ENCODE measurements around the gene TRIM56.
A peak's percentile ranks its signal among the peaks of the same experiment; 100 is the strongest.

The TRIM56 gene

GRCh38 chr7:101123703-101124068 is 38.4 kb downstream of the TRIM56 start:
- TF ChIP-seq EZH2phosphoT487 (conservative IDR thresholded peaks at IDR 0.05; ENCODE audit: low read length) (no peak), CTCF (IDR thresholded peaks at IDR 0.05; ENCODE audit: insufficient read depth, low read length, poor library complexity, severe bottlenecking) (no peak)
- Histone ChIP-seq H2AFZ (ENCODE audit: low read depth, low read length, severe bottlenecking) (no peak overlapping the region), H3K4me2 (ENCODE audit: low read depth, low read length, poor library complexity, severe bottlenecking) (no peak overlapping the region), H3K4me3 (ENCODE audit: insufficient read depth, low read length, poor library complexity, severe bottlenecking) (no peak overlapping the region), H3K9me3 (ENCODE audit: insufficient read depth, low read length) (no peaks in the 10 kb centered on the region), H3K27me3 (ENCODE audit: low read length) (no peaks in the 10 kb centered on the region), H3K9ac (ENCODE audit: low read length) (no peak overlapping the region), H4K20me1 (ENCODE audit: low read depth, low read length) (no peaks in the 10 kb centered on the region), H3F3A (ENCODE audit: insufficient read depth) (no peaks in the 10 kb centered on the region), H3K36me3 (ENCODE audit: low read length) (no peaks in the 10 kb centered on the region), H3K27ac (ENCODE audit: low read depth, low read length) (no peak overlapping the region), H3K79me2 (ENCODE audit: insufficient read depth, low read length) (no peaks in the 10 kb centered on the region), H3K9me2 (replicated peaks; ENCODE audit: insufficient read depth, low read length) (no peaks in the 10 kb centered on the region)

GRCh38 chr7:101124376-101125056 is 39.2 kb downstream of the TRIM56 start:
- H3F3A ChIP-seq (ENCODE audit: insufficient read depth) = no peaks in the 10 kb centered on the region
- TF ChIP-seq CTCF (IDR thresholded peaks at IDR 0.05; ENCODE audit: insufficient read depth, low read length, poor library complexity, severe bottlenecking) (no peak), EZH2phosphoT487 (conservative IDR thresholded peaks at IDR 0.05; ENCODE audit: low read length) (no peak)
- no peak overlapping the region for H3K9ac ChIP-seq (ENCODE audit: low read length)
- H3K9me3 ChIP-seq (ENCODE audit: insufficient read depth, low read length) = no peaks in the 10 kb centered on the region
- H3K27me3 ChIP-seq (ENCODE audit: low read length) = no peaks in the 10 kb centered on the region
- no peak overlapping the region for H2AFZ ChIP-seq (ENCODE audit: low read depth, low read length, severe bottlenecking)
- H3K4me3 ChIP-seq (ENCODE audit: insufficient read depth, low read length, poor library complexity, severe bottlenecking) = no peak overlapping the region
- no peaks in the 10 kb centered on the region for H3K36me3 ChIP-seq (ENCODE audit: low read length)
- no peak overlapping the region for H3K27ac ChIP-seq (ENCODE audit: low read depth, low read length)
- no peak overlapping the region for H3K4me2 ChIP-seq (ENCODE audit: low read depth, low read length, poor library complexity, severe bottlenecking)
- no peaks in the 10 kb centered on the region for H4K20me1 ChIP-seq (ENCODE audit: low read depth, low read length)
- no peaks in the 10 kb centered on the region for H3K79me2 ChIP-seq (ENCODE audit: insufficient read depth, low read length)
- no peaks in the 10 kb centered on the region for H3K9me2 ChIP-seq (replicated peaks; ENCODE audit: insufficient read depth, low read length)

- Histone ChIP-seq H3K9me3 (ENCODE audit: insufficient read depth, low read length) (no peaks in the 10 kb centered on the region), H3F3A (ENCODE audit: insufficient read depth) (no peaks in the 10 kb centered on the region), H3K36me3 (ENCODE audit: low read length) (no peaks in the 10 kb centered on the region), H3K4me3 (ENCODE audit: insufficient read depth, low read length, poor library complexity, severe bottlenecking) (no peak overlapping the region), H3K4me2 (ENCODE audit: low read depth, low read length, poor library complexity, severe bottlenecking) (peak overlapping the region; percentile 12), H3K9ac (ENCODE audit: low read length) (no peak overlapping the region), H2AFZ (ENCODE audit: low read depth, low read length, severe bottlenecking) (no peak overlapping the region), H3K9me2 (replicated peaks; ENCODE audit: insufficient read depth, low read length) (no peaks in the 10 kb centered on the region), H3K79me2 (ENCODE audit: insufficient read depth, low read length) (no peaks in the 10 kb centered on the region), H3K27ac (ENCODE audit: low read depth, low read length) (no peak overlapping the region), H4K20me1 (ENCODE audit: low read depth, low read length) (no peaks in the 10 kb centered on the region), H3K27me3 (ENCODE audit: low read length) (no peaks in the 10 kb centered on the region)
- TF ChIP-seq CTCF (IDR thresholded peaks at IDR 0.05; ENCODE audit: insufficient read depth, low read length, poor library complexity, severe bottlenecking) (no peak), EZH2phosphoT487 (conservative IDR thresholded peaks at IDR 0.05; ENCODE audit: low read length) (no peak)
Observed at GRCh38 chr7:101125989-101126650, 40.8 kb downstream of the TRIM56 start.

Measured in SU-DHL-6 (cell line).